HepG2 (cell line): ENCODE data around the gene RAC3. TPM values are rescaled to one million over a fixed set of nuclear protein-coding genes. Genes with fewer than 3 reads are reported as not detected.

Experiments
- BCL6 ChIP-seq: IDR thresholded peaks from 2 replicates; pipeline ENCODE4 v1.6.1; 2016; ENCODE audit warnings: missing genetic modification reagents, missing compliant biosample characterization
- FLYWCH1 ChIP-seq: sonication (generic); formaldehyde crosslinking; IDR thresholded peaks from 2 replicates; pipeline ENCODE4 v1.8.1; 2023; ENCODE audit warnings: mild to moderate bottlenecking, missing genetic modification reagents
- FOXC1 ChIP-seq: sonication (generic); formaldehyde crosslinking; IDR thresholded peaks from 2 replicates; pipeline ENCODE4 v1.8.0; 2022; ENCODE audit warnings: mild to moderate bottlenecking, missing genetic modification reagents, borderline replicate concordance
- GABPB1 ChIP-seq: IDR thresholded peaks from 2 replicates; pipeline ENCODE4 v1.6.1; 2016; ENCODE audit warnings: mild to moderate bottlenecking, missing genetic modification reagents, moderate library complexity, missing compliant biosample characterization
- GATA4 ChIP-seq: sonication (generic); IDR thresholded peaks from 2 replicates; pipeline ENCODE4 v1.6.1; 2016; ENCODE audit warnings: antibody characterized with exemption, low read depth, borderline replicate concordance
- GTF2F1 ChIP-seq: fragments of 150-350 bp; IDR thresholded peaks from 2 replicates; pipeline ENCODE4 v1.6.1; 2014; ENCODE audit warnings: low read length
- HCFC1 ChIP-seq: fragments of 150-350 bp; IDR thresholded peaks from 2 replicates; pipeline ENCODE4 v1.6.1; 2014; ENCODE audit warnings: low read depth, low read length
- HES4 ChIP-seq: sonication (generic); formaldehyde crosslinking; IDR thresholded peaks from 2 replicates; pipeline ENCODE4 v1.9.0; 2021; ENCODE audit warnings: mild to moderate bottlenecking, missing genetic modification reagents, borderline replicate concordance
- HNF4A ChIP-seq: sonication (generic); formaldehyde crosslinking; IDR thresholded peaks from 2 replicates; pipeline ENCODE4 v1.4.0; 2020; ENCODE audit warnings: missing genetic modification reagents
- HOXA5 ChIP-seq: sonication (generic); formaldehyde crosslinking; IDR thresholded peaks from 2 replicates; pipeline ENCODE4 v1.4.0; 2020; ENCODE audit warnings: missing genetic modification reagents
- KLF11 ChIP-seq: IDR thresholded peaks from 2 replicates; pipeline ENCODE4 v1.6.1; 2016; ENCODE audit warnings: missing compliant biosample characterization
- MXD4 ChIP-seq: IDR thresholded peaks from 2 replicates; pipeline ENCODE4 v1.6.1; 2016; ENCODE audit warnings: mild to moderate bottlenecking, missing biosample characterization, missing genetic modification reagents
- MYNN ChIP-seq: sonication (generic); formaldehyde crosslinking; IDR thresholded peaks from 2 replicates; pipeline ENCODE4 v1.4.0; 2020; ENCODE audit warnings: mild to moderate bottlenecking, low read depth, missing genetic modification reagents
- NPAS2 ChIP-seq: sonication (generic); formaldehyde crosslinking; IDR thresholded peaks from 2 replicates; pipeline ENCODE4 v1.8.0; 2022; ENCODE audit warnings: mild to moderate bottlenecking, missing genetic modification reagents, borderline replicate concordance
- PRMT3 ChIP-seq: sonication (generic); formaldehyde crosslinking; IDR thresholded peaks from 2 replicates; pipeline ENCODE4 v1.8.1; 2022; ENCODE audit warnings: low read depth, mild to moderate bottlenecking, moderate library complexity, missing genetic modification reagents, borderline replicate concordance
- RCOR2 ChIP-seq: IDR thresholded peaks from 2 replicates; pipeline ENCODE4 v1.6.1; 2016; ENCODE audit warnings: missing biosample characterization, missing genetic modification reagents
- SNAI1 ChIP-seq: sonication (generic); formaldehyde crosslinking; IDR thresholded peaks from 2 replicates; pipeline ENCODE4 v1.5.0; 2020; ENCODE audit warnings: mild to moderate bottlenecking, missing genetic modification reagents, borderline replicate concordance
- SP1 ChIP-seq, 2 experiments: fragments of 450-650 bp in 1 of 2; sonication (generic) in 1 of 2; formaldehyde crosslinking in 1 of 2; IDR thresholded peaks; 2 replicates each; pipeline versions ENCODE4 v1.4.0 to v1.6.1; 2016 to 2020; ENCODE audit warnings: missing genetic modification reagents in 1 of 2
- SRSF1 ChIP-seq: fragments of 200-400 bp; formaldehyde crosslinking; optimal IDR thresholded peaks from 2 replicates; pipeline ENCODE3; 2017; ENCODE audit warnings: mild to moderate bottlenecking, low read depth, low read length, moderate library complexity
- ZBTB20 ChIP-seq: sonication (generic); formaldehyde crosslinking; IDR thresholded peaks from 2 replicates; pipeline ENCODE4 v1.8.1; 2023; ENCODE audit warnings: missing genetic modification reagents, low read depth, mild to moderate bottlenecking, borderline replicate concordance
- ZBTB4 ChIP-seq: sonication (generic); formaldehyde crosslinking; IDR thresholded peaks from 2 replicates; pipeline ENCODE4 v1.4.0; 2020; ENCODE audit warnings: missing genetic modification reagents, mild to moderate bottlenecking, borderline replicate concordance
- ZMYM3 ChIP-seq: sonication (generic); formaldehyde crosslinking; IDR thresholded peaks from 2 replicates; pipeline ENCODE4 v1.5.1; 2020; ENCODE audit warnings: mild to moderate bottlenecking, missing genetic modification reagents
- ZNF205 ChIP-seq: IDR thresholded peaks from 2 replicates; pipeline ENCODE4 v1.6.1; 2018; ENCODE audit warnings: missing biosample characterization, missing genetic modification reagents
- ZNF331 ChIP-seq: sonication (generic); formaldehyde crosslinking; IDR thresholded peaks from 2 replicates; pipeline ENCODE4 v1.4.0; 2020; ENCODE audit warnings: missing genetic modification reagents
- ZNF552 ChIP-seq: sonication (generic); formaldehyde crosslinking; IDR thresholded peaks from 2 replicates; pipeline ENCODE4 v1.9.0; 2022; ENCODE audit warnings: missing genetic modification reagents, mild to moderate bottlenecking, borderline replicate concordance
- ZNF614 ChIP-seq: IDR thresholded peaks from 2 replicates; pipeline ENCODE4 v1.6.1; 2018; ENCODE audit warnings: missing biosample characterization, missing genetic modification reagents, inconsistent platforms, borderline replicate concordance
- ZNF703 ChIP-seq: sonication (generic); formaldehyde crosslinking; IDR thresholded peaks from 2 replicates; pipeline ENCODE4 v1.5.1; 2020; ENCODE audit warnings: missing genetic modification reagents, mild to moderate bottlenecking, moderate library complexity, borderline replicate concordance
- ZNF709 ChIP-seq: sonication (generic); formaldehyde crosslinking; IDR thresholded peaks from 2 replicates; pipeline ENCODE4 v1.5.0; 2020; ENCODE audit warnings: mild to moderate bottlenecking, missing genetic modification reagents
- ZNF878 ChIP-seq: sonication (generic); formaldehyde crosslinking; IDR thresholded peaks from 2 replicates; pipeline ENCODE4 v1.8.1; 2023; ENCODE audit warnings: mild to moderate bottlenecking, missing genetic modification reagents, moderate library complexity
- polyA plus RNA-seq, 8 experiments: library from polyadenylated mRNA; depleted of rRNA in 3 of 8; stranded (reverse) in 7 of 8; unstranded in 1 of 8; fragments of >200 nt; fragmentation: Illumina TruSeq in 4 of 8; extraction: Trizol in 4 of 8; gene quantifications; 2 replicates each; pipeline versions ENCODE4 v1.2.1 to v1.2.3, GENCODE V29; 2011 to 2016; ENCODE audit warnings: low read depth in 4 of 8, missing spikeins in 1 of 8, mixed read lengths in 1 of 8; ENCODE audit not compliant: insufficient read depth in 1 of 8
- total RNA-seq, 5 experiments: library from RNA; depleted of rRNA; stranded (reverse); fragments of >200 nt; fragmentation: Illumina TruSeq; extraction: Trizol; gene quantifications; 2 replicates each; pipeline ENCODE4 v1.2.3, GENCODE V29; 2016; ENCODE audit warnings: low read depth in 1 of 5

Gene RAC3
- total and polyA plus RNA-seq, 2 of the 13 experiments (the other 11 are each of a cell fraction or from before 2014, with no cell fraction given), result 10.5 to 21.3 TPM

- no peak for TF ChIP-seq ZNF703 (CRISPR knock-in tag)
- 0 out of 2 replicates have a peak, but pooled peaks have one; percentile 48 for TF ChIP-seq SNAI1 (CRISPR knock-in tag)
- TF ChIP-seq HES4, result no peak
- TF ChIP-seq ZNF552 (CRISPR knock-in tag), result no peak
- TF ChIP-seq FLYWCH1 (CRISPR knock-in tag), result no peak
- TF ChIP-seq SP1 (IDR thresholded peaks at IDR 0.05), result no peak
- TF ChIP-seq SP1 (CRISPR knock-in tag; IDR thresholded peaks at IDR 0.05), result no peak
- TF ChIP-seq BCL6, result no peak
- TF ChIP-seq ZBTB20 (CRISPR knock-in tag), result no peak
- TF ChIP-seq HOXA5 (CRISPR knock-in tag), result peak; percentile 60; the same call in 1 of the 2 replicates
- TF ChIP-seq ZNF614 (CRISPR knock-in tag), result no peak
- TF ChIP-seq ZBTB4 (CRISPR knock-in tag), result peak; percentile 36
- 0 out of 2 replicates have a peak, but pooled peaks have one; percentile 38 for TF ChIP-seq ZMYM3 (CRISPR knock-in tag)
- no peak for TF ChIP-seq KLF11
- TF ChIP-seq GATA4, result no peak; the same call in 1 of the 2 replicates
- TF ChIP-seq NPAS2 (CRISPR knock-in tag), result no peak
- no peak for TF ChIP-seq ZNF709 (CRISPR knock-in tag)
- no peak for TF ChIP-seq HNF4A (CRISPR knock-in tag)
- peak; percentile 49; the same call in 1 of the 2 replicates for TF ChIP-seq GABPB1 (CRISPR knock-in tag)
- no peak for TF ChIP-seq GTF2F1
- TF ChIP-seq RCOR2 (CRISPR knock-in tag), result no peak
- TF ChIP-seq FOXC1 (CRISPR knock-in tag), result peak; percentile 62; the same call in 1 of the 2 replicates
- TF ChIP-seq ZNF205 (CRISPR knock-in tag), result no peak
- TF ChIP-seq SRSF1, result no peak
- TF ChIP-seq ZNF331 (CRISPR knock-in tag), result peak; percentile 69
- no peak for TF ChIP-seq ZNF878 (CRISPR knock-in tag)
- no peak for TF ChIP-seq MYNN (CRISPR knock-in tag)
- TF ChIP-seq PRMT3 (CRISPR knock-in tag), result 0 out of 2 replicates have a peak, but pooled peaks have one; percentile 12
- TF ChIP-seq MXD4 (CRISPR knock-in tag), result peak; percentile 47; the same call in 1 of the 2 replicates
- TF ChIP-seq HCFC1, result no peak
These were observed 11.5 kb upstream of the RAC3 start (continued) for GRCh38 chr17:82019690-82020571.
